Hepatocyte (in vitro differentiated cells): ENCODE results near the gene NKIRAS2. TPM values are rescaled to one million over a fixed set of nuclear protein-coding genes. Genes with fewer than 3 reads are reported as not detected.

ENCODE experiments used
- DNase-seq: peaks from one replicate; pipeline ENCODE4 v3.0.0-alpha.2; 2016; ENCODE audit warnings: low spot score
- H2AFZ ChIP-seq: fragments of 200-600 bp; sonication (generic); 2 replicates; pipeline ENCODE4 v1.6.0; 2016; ENCODE audit warnings: antibody characterized with exemption, mild to moderate bottlenecking
- H3K27ac ChIP-seq: fragments of 200-600 bp; sonication (generic); 2 replicates; pipeline ENCODE4 v1.5.1; 2016; ENCODE audit warnings: mild to moderate bottlenecking
- H3K27me3 ChIP-seq: fragments of 200-600 bp; sonication (generic); 2 replicates; pipeline ENCODE4 v1.6.1; 2016
- H3K36me3 ChIP-seq: fragments of 200-600 bp; sonication (generic); replicated peaks from 2 replicates; pipeline ENCODE4 v1.5.1; 2016; ENCODE audit warnings: low read depth; ENCODE audit not compliant: insufficient read depth
- H3K4me1 ChIP-seq: fragments of 200-600 bp; sonication (generic); 2 replicates; pipeline ENCODE4 v1.5.1; 2016; ENCODE audit warnings: mild to moderate bottlenecking, moderate library complexity; ENCODE audit not compliant: insufficient read depth
- H3K4me2 ChIP-seq: fragments of 200-600 bp; sonication (generic); 2 replicates; pipeline ENCODE4 v1.6.0; 2016
- H3K4me3 ChIP-seq: fragments of 200-600 bp; sonication (generic); 2 replicates; pipeline ENCODE4 v1.5.1; 2016; ENCODE audit warnings: mild to moderate bottlenecking
- H3K79me2 ChIP-seq: fragments of 200-600 bp; sonication (generic); 2 replicates; pipeline ENCODE4 v1.6.0; 2017; ENCODE audit warnings: mild to moderate bottlenecking
- H3K9me2 ChIP-seq: fragments of 200-600 bp; sonication (generic); replicated peaks from 2 replicates; pipeline ENCODE4 v1.6.0; 2017; ENCODE audit warnings: mild to moderate bottlenecking; ENCODE audit not compliant: insufficient read depth
- H3K9me3 ChIP-seq: fragments of 200-600 bp; sonication (generic); 2 replicates; pipeline ENCODE4 v1.5.1; 2016; ENCODE audit warnings: low read depth, mild to moderate bottlenecking
- H4K20me1 ChIP-seq: fragments of 200-600 bp; sonication (generic); 2 replicates; pipeline ENCODE4 v1.6.0; 2016; ENCODE audit warnings: mild to moderate bottlenecking; ENCODE audit not compliant: insufficient read depth, poor library complexity, severe bottlenecking
- EZH2 ChIP-seq: fragments of 200-600 bp; sonication (generic); IDR thresholded peaks from 2 replicates; pipeline ENCODE4 v1.6.1; 2016; ENCODE audit warnings: antibody characterized with exemption, mild to moderate bottlenecking, borderline replicate concordance
- EZH2phosphoT487 ChIP-seq: fragments of 200-600 bp; sonication (generic); IDR thresholded peaks from one replicate; pipeline ENCODE4 v1.6.1; 2018; ENCODE audit warnings: antibody characterized with exemption, mild to moderate bottlenecking, low read depth, moderate library complexity; ENCODE audit not compliant: unreplicated experiment, severe bottlenecking
- WGBS: methylation state at CpG from one replicate; pipeline ENCODE4 v1.1.6; 2016; ENCODE audit warnings: low lambda C conversion rate; ENCODE audit errors: missing lambda C conversion rate; 5-methylcytosine and 5-hydroxymethylcytosine counted together
- polyA plus RNA-seq: library from polyadenylated mRNA; unstranded; fragments of >200 nt; fragmentation: Nextera tagmentation; extraction: Ambion mirVana; gene quantifications from 2 replicates; pipeline ENCODE4 v1.2.1, GENCODE V29; 2016
- total RNA-seq: library from RNA; depleted of rRNA; stranded (reverse); fragments of >200 nt; gene quantifications from 2 replicates; pipeline ENCODE4 v1.2.3, GENCODE V29; 2014
- TF ChIP-seq, protein P1 (sequence below): fragments of 200-600 bp; sonication (generic); IDR thresholded peaks from 2 replicates; pipeline ENCODE4 v1.5.1; 2016; ENCODE audit warnings: antibody characterized with exemption, mild to moderate bottlenecking; ENCODE audit not compliant: poor library complexity

The NKIRAS2 gene
- total and polyA plus RNA-seq, 2 experiments from 2014 or later = 40.8 to 55.0 TPM

DNA sequence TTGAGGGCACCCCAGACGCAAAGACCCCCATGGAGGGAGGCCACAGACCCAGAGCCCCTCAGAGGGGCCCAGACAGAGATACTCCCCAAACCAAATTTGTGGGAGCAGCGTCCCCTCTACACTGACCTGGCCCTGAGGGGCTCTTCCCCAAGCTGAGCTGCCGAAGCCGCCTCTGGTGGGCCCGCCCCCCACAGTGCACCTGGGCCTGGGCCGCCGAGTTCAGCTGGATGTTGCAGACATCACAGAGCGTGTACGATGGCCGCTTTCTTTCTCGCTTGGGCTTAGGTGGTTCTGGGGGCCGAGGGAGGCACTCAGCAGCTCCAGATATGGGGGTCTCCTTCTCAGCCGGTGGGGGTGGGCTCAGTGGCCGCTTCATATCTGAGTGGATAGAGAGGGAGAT is 42.8 kb downstream of the NKIRAS2 start:
- H3K79me2 ChIP-seq = no peaks in the 10 kb centered on the region
- H3K4me2 ChIP-seq = no peak overlapping the region
- no peak for DNase-seq
- no peak overlapping the region for H2AFZ ChIP-seq
- no peaks in the 10 kb centered on the region for H3K36me3 ChIP-seq
- H3K9me3 ChIP-seq = no peaks in the 10 kb centered on the region
- TF ChIP-seq, protein P1, sequence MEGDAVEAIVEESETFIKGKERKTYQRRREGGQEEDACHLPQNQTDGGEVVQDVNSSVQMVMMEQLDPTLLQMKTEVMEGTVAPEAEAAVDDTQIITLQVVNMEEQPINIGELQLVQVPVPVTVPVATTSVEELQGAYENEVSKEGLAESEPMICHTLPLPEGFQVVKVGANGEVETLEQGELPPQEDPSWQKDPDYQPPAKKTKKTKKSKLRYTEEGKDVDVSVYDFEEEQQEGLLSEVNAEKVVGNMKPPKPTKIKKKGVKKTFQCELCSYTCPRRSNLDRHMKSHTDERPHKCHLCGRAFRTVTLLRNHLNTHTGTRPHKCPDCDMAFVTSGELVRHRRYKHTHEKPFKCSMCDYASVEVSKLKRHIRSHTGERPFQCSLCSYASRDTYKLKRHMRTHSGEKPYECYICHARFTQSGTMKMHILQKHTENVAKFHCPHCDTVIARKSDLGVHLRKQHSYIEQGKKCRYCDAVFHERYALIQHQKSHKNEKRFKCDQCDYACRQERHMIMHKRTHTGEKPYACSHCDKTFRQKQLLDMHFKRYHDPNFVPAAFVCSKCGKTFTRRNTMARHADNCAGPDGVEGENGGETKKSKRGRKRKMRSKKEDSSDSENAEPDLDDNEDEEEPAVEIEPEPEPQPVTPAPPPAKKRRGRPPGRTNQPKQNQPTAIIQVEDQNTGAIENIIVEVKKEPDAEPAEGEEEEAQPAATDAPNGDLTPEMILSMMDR = no peak
- TF ChIP-seq EZH2 (no peak), EZH2phosphoT487 (no peak)
- no peaks in the 10 kb centered on the region for H3K4me1 ChIP-seq
- WGBS = 95% methylated on average over 14 of the region's 14 CpGs
- H3K9me2 ChIP-seq = no peaks in the 10 kb centered on the region
- no peaks in the 10 kb centered on the region for H4K20me1 ChIP-seq
- no peak overlapping the region for H3K4me3 ChIP-seq
- H3K27ac ChIP-seq = no peak overlapping the region
- H3K27me3 ChIP-seq = no peaks in the 10 kb centered on the region

- Histone ChIP-seq H3K27ac (no peak overlapping the region), H3K4me1 (no peaks in the 10 kb centered on the region), H3K36me3 (no peaks in the 10 kb centered on the region), H3K79me2 (no peaks in the 10 kb centered on the region), H3K27me3 (no peaks in the 10 kb centered on the region), H3K4me3 (no peak overlapping the region), H2AFZ (no peak overlapping the region), H3K9me3 (no peaks in the 10 kb centered on the region), H3K4me2 (no peak overlapping the region), H4K20me1 (no peaks in the 10 kb centered on the region), H3K9me2 (no peaks in the 10 kb centered on the region)
- no peak for DNase-seq
- no peak for TF ChIP-seq EZH2phosphoT487
- no peak for TF ChIP-seq EZH2
- TF ChIP-seq, protein P1 = no peak
- 67% methylated on average over 2 of the region's 2 CpGs for WGBS
Observed at GRCh38 chr17:42065201-42065600, 45.3 kb downstream of the NKIRAS2 start.

- no peaks in the 10 kb centered on the region for H3K79me2 ChIP-seq
- no peaks in the 10 kb centered on the region for H3K9me2 ChIP-seq
- no peaks in the 10 kb centered on the region for H4K20me1 ChIP-seq
- H3K9me3 ChIP-seq = no peaks in the 10 kb centered on the region
- no peaks in the 10 kb centered on the region for H3K4me1 ChIP-seq
- TF ChIP-seq EZH2 = no peak
- TF ChIP-seq, protein P1 = peak; percentile 69
- H3K4me3 ChIP-seq = no peak overlapping the region
- no peaks in the 10 kb centered on the region for H3K36me3 ChIP-seq
- H3K27me3 ChIP-seq = peaks cover 14% of the 10 kb centered on the region
- no peak overlapping the region for H2AFZ ChIP-seq
- H3K4me2 ChIP-seq = no peak overlapping the region
- 28% methylated on average over 12 of the region's 12 CpGs for WGBS
- DNase-seq = peak; percentile 64
- no peak overlapping the region for H3K27ac ChIP-seq
Observed at GRCh38 chr17:42067371-42068091, 47.6 kb downstream of the NKIRAS2 start.

DNA sequence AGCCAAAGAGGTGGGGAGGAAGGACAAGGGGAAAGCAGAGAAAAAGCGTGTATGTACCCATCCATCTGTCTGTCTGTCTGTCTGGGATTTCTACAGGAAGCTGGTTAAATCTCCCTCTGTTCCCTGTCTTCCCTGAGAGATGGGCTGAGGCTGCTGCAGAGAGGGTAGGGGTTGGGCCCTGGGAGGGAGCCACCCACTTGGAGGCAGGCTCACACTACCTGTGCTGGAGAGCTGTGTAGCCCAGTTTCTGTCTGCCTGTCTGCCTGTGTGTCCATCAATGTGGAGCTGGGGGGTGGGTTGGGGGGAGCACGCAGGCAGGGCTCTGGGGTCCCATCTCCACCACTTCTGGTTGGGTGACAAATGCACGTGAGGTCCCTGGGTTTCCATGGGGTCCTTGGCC is 49.1 kb downstream of the NKIRAS2 start:
- Histone ChIP-seq H3K4me1 (no peaks in the 10 kb centered on the region), H3K27me3 (peaks cover 26% of the 10 kb centered on the region), H3K36me3 (no peaks in the 10 kb centered on the region), H3K79me2 (no peaks in the 10 kb centered on the region), H2AFZ (no peak overlapping the region), H3K4me3 (no peak overlapping the region), H3K27ac (no peak overlapping the region), H3K4me2 (no peak overlapping the region), H4K20me1 (no peaks in the 10 kb centered on the region), H3K9me3 (no peaks in the 10 kb centered on the region), H3K9me2 (no peaks in the 10 kb centered on the region)
- TF ChIP-seq EZH2phosphoT487 (no peak), EZH2 (no peak)
- TF ChIP-seq, protein P1 = no peak
- no peak for DNase-seq
- WGBS = 72% methylated on average over 2 of the region's 3 CpGs
